HG02642 (cell line): ENCODE data around the gene PDE3A.

ENCODE experiments used
- ATAC-seq: cut with Tn5 transposase; IDR thresholded peaks from one replicate; pipeline ENCODE4 v1.9.1; 2021; ENCODE audit warnings: mild to moderate bottlenecking; ENCODE audit not compliant: unreplicated experiment, poor library complexity

Gene PDE3A

GRCh38 chr12:20641106-20641505 is 272.8 kb downstream of the PDE3A start:
- no peak for ATAC-seq

GRCh38 chr12:20643822-20644221 is 275.5 kb downstream of the PDE3A start:
- ATAC-seq: no peak

DNA sequence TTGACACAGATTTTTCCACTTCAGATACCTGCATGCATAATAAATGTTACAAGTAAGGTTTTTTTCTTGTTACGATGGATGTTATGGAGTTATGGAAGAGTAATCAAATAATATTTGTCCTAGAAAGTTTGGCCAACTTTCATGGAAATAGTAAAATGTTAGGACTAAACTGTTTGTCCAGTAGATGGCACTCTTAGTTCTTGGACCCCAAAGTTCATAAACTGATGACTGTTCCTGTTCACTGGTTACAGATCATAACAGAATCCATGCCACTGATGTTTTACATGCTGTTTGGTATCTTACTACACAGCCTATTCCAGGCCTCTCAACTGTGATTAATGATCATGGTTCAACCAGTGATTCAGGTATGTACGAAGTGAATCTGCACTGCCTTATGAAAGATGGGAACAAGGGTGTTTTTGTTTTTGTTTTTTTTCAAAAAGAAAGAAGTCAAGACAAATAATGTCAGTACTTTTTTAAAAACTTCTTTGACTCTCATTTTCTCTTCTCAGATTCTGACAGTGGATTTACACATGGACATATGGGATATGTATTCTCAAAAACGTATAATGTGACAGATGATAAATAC is 278.0 kb downstream of the PDE3A start:
- ATAC-seq: no peak

DNA sequence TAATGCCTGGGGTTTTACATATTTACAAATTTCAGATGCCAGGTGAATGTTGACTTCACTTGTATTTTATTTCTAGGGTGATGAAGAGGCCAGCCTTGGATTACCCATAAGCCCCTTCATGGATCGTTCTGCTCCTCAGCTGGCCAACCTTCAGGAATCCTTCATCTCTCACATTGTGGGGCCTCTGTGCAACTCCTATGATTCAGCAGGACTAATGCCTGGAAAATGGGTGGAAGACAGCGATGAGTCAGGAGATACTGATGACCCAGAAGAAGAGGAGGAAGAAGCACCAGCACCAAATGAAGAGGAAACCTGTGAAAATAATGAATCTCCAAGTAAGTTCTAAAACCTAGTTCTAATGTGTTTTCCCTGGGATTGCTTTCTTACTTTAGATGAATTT is 285.5 kb downstream of the PDE3A start:
- no peak for ATAC-seq

DNA sequence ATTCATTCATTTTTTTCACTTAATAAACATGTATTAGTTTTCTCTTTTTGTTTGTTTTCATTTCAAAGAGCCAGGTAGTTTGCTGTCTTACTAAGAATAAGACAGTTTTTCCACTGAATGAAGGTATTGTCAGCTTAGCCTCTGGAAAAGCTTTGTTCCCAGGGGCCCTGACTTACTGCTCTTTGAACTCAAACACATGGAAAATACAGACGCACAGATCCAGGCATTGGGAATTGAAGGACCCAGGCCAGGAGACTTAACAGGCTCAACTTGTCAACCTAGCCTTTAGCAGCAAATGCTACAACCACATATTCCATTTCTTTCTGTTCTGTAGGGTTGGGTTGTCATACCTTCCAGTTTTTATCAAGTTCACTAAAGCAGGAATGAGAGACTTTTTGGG is 288.3 kb downstream of the PDE3A start:
- no peak for ATAC-seq

GRCh38 chr12:20657496-20657895 is 289.2 kb downstream of the PDE3A start:
- ATAC-seq: no peak

DNA sequence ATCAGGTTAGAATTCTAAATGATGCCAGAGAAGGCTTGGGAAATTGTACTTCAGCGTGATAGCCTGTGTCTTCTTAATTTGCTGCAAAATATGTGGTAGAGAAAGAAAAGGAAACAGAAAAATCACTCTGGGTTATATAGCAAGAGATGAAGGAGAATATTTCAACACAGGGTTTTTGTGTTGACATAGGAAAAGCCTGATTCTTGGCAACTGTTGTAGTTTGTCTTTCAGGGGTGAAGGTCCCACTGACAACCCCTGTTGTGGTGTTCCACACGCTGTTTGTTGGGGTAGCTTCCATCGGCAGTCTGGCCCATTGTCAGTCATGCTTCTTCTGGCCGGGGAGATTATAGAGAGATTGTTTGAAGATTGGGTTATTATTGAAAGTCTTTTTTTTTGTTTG is 313.0 kb downstream of the PDE3A start:
- no peak for ATAC-seq

GRCh38 chr12:20695232-20695631 is 326.9 kb downstream of the PDE3A start, which contains the start of gene SLCO1C1:
TSS of gene SLCO1C1 (plus strand) at chr12:20695332. CDS start at chr12:20699577, 4,245 bp downstream.
- ATAC-seq: no peak

GRCh38 chr12:20696181-20696905 is 328.0 kb downstream of the PDE3A start:
- no peak for ATAC-seq

GRCh38 chr12:20701106-20701505 is 332.8 kb downstream of the PDE3A start:
- ATAC-seq: no peak

DNA sequence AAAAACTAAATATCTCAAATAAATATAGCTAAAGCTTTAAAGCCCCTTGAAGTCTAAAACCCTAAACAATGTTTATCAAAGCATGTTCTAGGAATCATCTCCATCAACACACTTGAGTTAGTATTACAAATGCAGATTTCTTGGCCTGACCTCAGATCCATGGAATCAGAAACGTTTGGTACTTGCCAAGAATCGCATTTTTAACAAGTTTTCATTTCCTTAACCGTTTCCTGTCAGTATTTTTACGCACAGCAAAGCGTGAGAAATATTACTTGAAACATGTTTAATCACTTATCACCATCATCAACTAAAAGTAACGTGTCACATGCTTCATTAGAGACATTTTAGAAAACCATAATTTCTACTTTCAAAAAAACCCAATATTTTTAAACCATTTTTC is 336.5 kb downstream of the PDE3A start:
- ATAC-seq: no peak

- ATAC-seq: no peak
Observed at GRCh38 chr12:20711846-20712245, 343.5 kb downstream of the PDE3A start.

DNA sequence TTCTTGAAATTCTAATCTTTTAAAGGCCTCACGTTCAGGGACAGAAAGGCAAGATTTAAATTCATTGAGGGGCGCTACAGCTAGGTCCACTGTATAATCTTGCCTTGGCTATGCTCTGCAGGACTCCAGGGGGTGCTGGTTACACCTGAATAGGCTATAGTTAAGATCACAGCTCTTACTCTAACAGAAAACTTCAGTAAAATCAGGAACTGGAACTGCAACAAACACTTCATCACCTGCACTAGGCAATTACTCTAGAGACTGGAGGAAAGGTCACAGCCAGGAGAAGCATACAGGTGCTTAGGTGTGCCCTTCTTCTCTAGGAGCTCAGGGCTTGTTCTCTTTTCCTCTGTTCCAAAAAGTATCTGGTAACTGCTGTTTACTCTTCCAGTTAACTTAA is 347.7 kb downstream of the PDE3A start:
- ATAC-seq: no peak

- no peak for ATAC-seq
Observed at GRCh38 chr12:20716985-20717384, 348.6 kb downstream of the PDE3A start.

DNA sequence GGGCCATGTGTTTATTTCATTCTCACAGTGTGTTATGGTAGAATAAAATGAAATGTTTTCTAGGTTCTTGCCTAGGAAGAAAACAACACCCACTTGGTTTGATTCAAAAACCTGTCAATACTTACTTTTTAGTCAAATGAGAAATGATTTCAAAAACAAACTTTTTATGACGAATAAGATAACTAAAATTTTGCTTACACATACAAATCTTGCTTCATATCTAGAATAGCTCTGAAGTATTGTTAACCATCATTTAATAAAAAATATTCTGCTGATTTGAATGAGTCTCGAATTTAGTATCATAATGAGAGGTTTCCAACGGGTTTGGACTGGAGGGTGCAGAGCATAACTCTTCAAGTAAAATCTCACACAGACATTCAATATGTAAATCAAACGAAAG is 350.0 kb downstream of the PDE3A start:
- ATAC-seq: no peak

DNA sequence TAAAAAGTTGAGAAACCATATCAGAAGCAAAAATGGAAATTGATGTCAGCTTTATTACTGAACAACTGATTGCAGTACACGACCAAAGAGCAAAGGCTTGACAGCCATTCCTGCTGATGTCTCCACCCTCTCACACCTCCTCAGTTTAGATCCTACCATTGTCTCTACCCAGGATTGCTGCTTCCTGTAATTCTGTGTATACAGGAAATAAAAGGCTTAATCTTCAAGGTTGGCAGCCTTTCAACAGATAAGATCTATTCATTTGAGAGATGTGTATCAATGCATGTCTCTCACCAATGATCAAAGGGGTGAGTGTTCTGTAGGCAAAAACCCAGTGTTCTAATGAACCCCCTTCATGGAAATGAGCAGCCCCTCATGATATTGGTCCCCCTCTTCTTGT is 353.8 kb downstream of the PDE3A start:
- no peak for ATAC-seq

- ATAC-seq: no peak
Observed at GRCh38 chr12:20731274-20731673, 362.9 kb downstream of the PDE3A start.
